ENCODE measurements around the gene ALX4.

Gene ALX4

DNA sequence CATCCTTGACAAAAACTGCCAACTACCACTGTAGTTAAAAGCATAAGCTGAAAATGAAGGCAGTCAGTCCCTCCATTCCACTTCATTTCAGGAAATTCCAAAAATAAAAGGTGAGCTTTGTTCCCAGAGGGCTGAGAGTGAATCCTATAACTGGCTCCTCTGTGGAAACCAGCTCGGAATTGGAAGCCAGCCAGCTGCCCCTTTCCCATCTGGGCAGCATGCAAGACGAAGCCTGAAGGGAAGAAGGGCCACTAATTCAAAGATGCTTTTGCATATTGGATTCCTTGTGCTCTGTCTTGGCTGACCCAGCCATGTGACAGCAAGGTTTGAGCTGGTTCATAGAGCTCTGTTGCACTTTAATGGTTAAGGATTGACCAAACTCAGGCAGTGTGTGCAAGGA lies 83.4 kb downstream of the ALX4 start:
- DNase-seq: no peak
- no peaks in the 10 kb centered on the region for H3K9me3 ChIP-seq (ENCODE audit: severe bottlenecking)
- H3K27ac ChIP-seq: no peak overlapping the region
- no peaks in the 10 kb centered on the region; the same call in 1 of the 2 replicates for H3K36me3 ChIP-seq
- H3K4me3 ChIP-seq (ENCODE audit: low read depth, low read length): no peak overlapping the region
- no peaks in the 10 kb centered on the region for H3K27me3 ChIP-seq (ENCODE audit: insufficient read depth, low read depth, severe bottlenecking)
- TF ChIP-seq, protein P1, sequence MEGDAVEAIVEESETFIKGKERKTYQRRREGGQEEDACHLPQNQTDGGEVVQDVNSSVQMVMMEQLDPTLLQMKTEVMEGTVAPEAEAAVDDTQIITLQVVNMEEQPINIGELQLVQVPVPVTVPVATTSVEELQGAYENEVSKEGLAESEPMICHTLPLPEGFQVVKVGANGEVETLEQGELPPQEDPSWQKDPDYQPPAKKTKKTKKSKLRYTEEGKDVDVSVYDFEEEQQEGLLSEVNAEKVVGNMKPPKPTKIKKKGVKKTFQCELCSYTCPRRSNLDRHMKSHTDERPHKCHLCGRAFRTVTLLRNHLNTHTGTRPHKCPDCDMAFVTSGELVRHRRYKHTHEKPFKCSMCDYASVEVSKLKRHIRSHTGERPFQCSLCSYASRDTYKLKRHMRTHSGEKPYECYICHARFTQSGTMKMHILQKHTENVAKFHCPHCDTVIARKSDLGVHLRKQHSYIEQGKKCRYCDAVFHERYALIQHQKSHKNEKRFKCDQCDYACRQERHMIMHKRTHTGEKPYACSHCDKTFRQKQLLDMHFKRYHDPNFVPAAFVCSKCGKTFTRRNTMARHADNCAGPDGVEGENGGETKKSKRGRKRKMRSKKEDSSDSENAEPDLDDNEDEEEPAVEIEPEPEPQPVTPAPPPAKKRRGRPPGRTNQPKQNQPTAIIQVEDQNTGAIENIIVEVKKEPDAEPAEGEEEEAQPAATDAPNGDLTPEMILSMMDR (IDR thresholded peaks at IDR 0.05; ENCODE audit: low read depth, low read length): no peak

- Histone ChIP-seq H3K9me3 (ENCODE audit: severe bottlenecking) (no peaks in the 10 kb centered on the region), H3K36me3 (no peaks in the 10 kb centered on the region; the same call in 1 of the 2 replicates), H3K27me3 (ENCODE audit: insufficient read depth, low read depth, severe bottlenecking) (no peaks in the 10 kb centered on the region), H3K27ac (no peak overlapping the region), H3K4me3 (ENCODE audit: low read depth, low read length) (no peak overlapping the region)
- TF ChIP-seq, protein P1 (IDR thresholded peaks at IDR 0.05; ENCODE audit: low read depth, low read length): no peak
- DNase-seq: no peak
Observed at GRCh38 chr11:44224867-44225501, 85.0 kb downstream of the ALX4 start.

GRCh38 chr11:44223238-44223637 lies 86.7 kb downstream of the ALX4 start:
- no peak for DNase-seq
- TF ChIP-seq, protein P1 (IDR thresholded peaks at IDR 0.05; ENCODE audit: low read depth, low read length): no peak

DNA sequence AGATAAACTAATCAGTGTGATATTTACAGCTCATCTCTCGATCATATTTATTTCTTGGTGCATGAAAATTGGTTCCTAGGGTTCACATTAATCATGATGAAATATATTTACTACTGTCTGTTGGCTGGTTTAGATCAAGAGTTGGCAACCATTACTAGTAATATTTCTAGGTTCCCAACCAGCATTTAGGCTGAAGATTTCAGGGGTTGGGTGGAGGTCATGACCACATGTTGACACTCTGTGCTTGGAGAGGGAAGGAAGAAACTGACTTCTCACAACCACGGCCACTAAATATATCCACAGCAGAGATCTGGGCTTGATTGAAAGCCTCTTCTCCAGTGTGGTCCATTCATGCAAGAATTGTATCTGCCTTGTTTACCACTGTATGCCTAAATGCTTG lies 87.9 kb downstream of the ALX4 start:
- Histone ChIP-seq H3K9me3 (ENCODE audit: severe bottlenecking) (no peaks in the 10 kb centered on the region), H3K4me3 (ENCODE audit: low read depth, low read length) (no peak overlapping the region), H3K27me3 (ENCODE audit: insufficient read depth, low read depth, severe bottlenecking) (no peaks in the 10 kb centered on the region), H3K36me3 (no peaks in the 10 kb centered on the region; the same call in 1 of the 2 replicates), H3K27ac (no peak overlapping the region)
- no peak for DNase-seq
- TF ChIP-seq, protein P1 (IDR thresholded peaks at IDR 0.05; ENCODE audit: low read depth, low read length): no peak

More at GRCh38 chr11:44223238-44223637, 86.7 kb downstream of the ALX4 start:
- Histone ChIP-seq H3K36me3 (no peaks in the 10 kb centered on the region; the same call in 1 of the 2 replicates), H3K4me3 (ENCODE audit: low read depth, low read length) (no peak overlapping the region), H3K27me3 (ENCODE audit: insufficient read depth, low read depth, severe bottlenecking) (no peaks in the 10 kb centered on the region), H3K27ac (no peak overlapping the region), H3K9me3 (ENCODE audit: severe bottlenecking) (no peaks in the 10 kb centered on the region)

DNA sequence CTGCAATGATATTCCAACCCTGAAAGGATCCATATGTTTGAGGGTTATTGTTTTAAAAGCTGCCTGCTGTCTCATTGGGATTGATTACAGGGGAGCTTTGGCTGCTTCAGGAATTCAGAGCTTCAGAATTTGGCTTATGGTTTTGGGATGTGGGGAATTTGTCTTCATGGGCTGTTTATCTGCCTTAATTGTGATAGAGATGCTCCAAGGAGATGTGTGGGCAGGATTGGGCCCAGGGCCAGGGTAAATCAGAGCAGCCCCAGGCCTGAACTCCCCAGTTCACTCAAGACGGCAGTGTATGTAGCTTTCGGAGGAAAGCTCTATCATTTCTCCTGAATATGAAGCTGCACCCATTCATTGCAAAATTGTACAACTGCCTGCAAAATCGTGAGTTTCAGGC lies 88.5 kb downstream of the ALX4 start:
- Histone ChIP-seq H3K9me3 (ENCODE audit: severe bottlenecking) (no peaks in the 10 kb centered on the region), H3K36me3 (no peaks in the 10 kb centered on the region; the same call in 1 of the 2 replicates), H3K27me3 (ENCODE audit: insufficient read depth, low read depth, severe bottlenecking) (no peaks in the 10 kb centered on the region), H3K4me3 (ENCODE audit: low read depth, low read length) (no peak overlapping the region), H3K27ac (no peak overlapping the region)
- TF ChIP-seq, protein P1 (IDR thresholded peaks at IDR 0.05; ENCODE audit: low read depth, low read length): no peak
- no peak for DNase-seq
